HG03097 (cell line): ENCODE measurements around the gene RNLS.

Experiments used
- ATAC-seq: cut with Tn5 transposase; IDR thresholded peaks from one replicate; pipeline ENCODE4 v1.9.1; 2021; ENCODE audit not compliant: unreplicated experiment, low FRiP score

Gene RNLS

GRCh38 chr10:88243836-88244730 lies 339.0 kb downstream of the RNLS start:
- ATAC-seq = no peak

- no peak for ATAC-seq
Measured at GRCh38 chr10:88243202-88243744, 339.8 kb downstream of the RNLS start.

- ATAC-seq = no peak
Measured at GRCh38 chr10:88241501-88241900, 341.6 kb downstream of the RNLS start.

GRCh38 chr10:88239212-88239611 lies 343.9 kb downstream of the RNLS start:
- no peak for ATAC-seq

GRCh38 chr10:88238615-88238914 lies 344.6 kb downstream of the RNLS start:
- no peak for ATAC-seq

- no peak for ATAC-seq
Measured at GRCh38 chr10:88237896-88238614, 345.1 kb downstream of the RNLS start.

GRCh38 chr10:88236121-88236743 lies 346.9 kb downstream of the RNLS start:
- ATAC-seq = no peak

GRCh38 chr10:88234297-88234696 lies 348.8 kb downstream of the RNLS start:
- ATAC-seq = no peak

- no peak for ATAC-seq
Measured at GRCh38 chr10:88233870-88234269, 349.2 kb downstream of the RNLS start.

GRCh38 chr10:88232983-88233543 lies 350.1 kb downstream of the RNLS start:
- ATAC-seq = no peak

- no peak for ATAC-seq
Measured at GRCh38 chr10:88232029-88232895, 350.9 kb downstream of the RNLS start.

GRCh38 chr10:88230251-88230650 lies 352.9 kb downstream of the RNLS start:
- no peak for ATAC-seq

- ATAC-seq = no peak
Measured at GRCh38 chr10:88228130-88228529, 355.0 kb downstream of the RNLS start.

GRCh38 chr10:88227342-88228018 lies 355.6 kb downstream of the RNLS start:
- no peak for ATAC-seq

- no peak for ATAC-seq
Measured at GRCh38 chr10:88226891-88227290, 356.2 kb downstream of the RNLS start.

GRCh38 chr10:88226071-88226659 lies 357.0 kb downstream of the RNLS start:
- no peak for ATAC-seq
